GM23338 (cell line): ENCODE data around the gene PARP2. TPM values are rescaled to one million over a fixed set of nuclear protein-coding genes. Genes with fewer than 3 reads are reported as not detected.

ENCODE experiments used
- ATAC-seq: fragments of 200-7000 bp; cut with Tn5 transposase; 3 replicates; pipeline ENCODE4 v1.9.1; 2020
- DNase-seq: peaks from one replicate; pipeline ENCODE4 v3.0.0-alpha.2; 2015; ENCODE audit warnings: low spot score
- H2AFZ ChIP-seq: fragments of 200-600 bp; sonication (generic); 2 replicates; pipeline ENCODE4 v1.8.0; 2016; ENCODE audit warnings: antibody characterized with exemption, mild to moderate bottlenecking, moderate library complexity
- H3F3A ChIP-seq: fragments of 200-600 bp; sonication (generic); replicated peaks from 2 replicates; pipeline ENCODE4 v1.8.0; 2017; ENCODE audit warnings: antibody characterized with exemption, mixed run types, low read depth
- H3K27ac ChIP-seq: fragments of 200-600 bp; sonication (generic); 2 replicates; pipeline ENCODE4 v1.6.1; 2016; ENCODE audit warnings: low read depth
- H3K27me3 ChIP-seq: fragments of 200-600 bp; sonication (generic); 2 replicates; pipeline ENCODE4 v1.8.0; 2016; ENCODE audit warnings: mild to moderate bottlenecking, mixed run types, moderate library complexity; ENCODE audit not compliant: insufficient read depth
- H3K36me3 ChIP-seq: fragments of 200-600 bp; sonication (generic); 2 replicates; pipeline ENCODE4 v1.8.0; 2016; ENCODE audit warnings: mild to moderate bottlenecking; ENCODE audit not compliant: insufficient read depth
- H3K4me1 ChIP-seq: fragments of 200-600 bp; sonication (generic); 2 replicates; pipeline ENCODE4 v1.8.0; 2016; ENCODE audit warnings: mild to moderate bottlenecking, moderate library complexity; ENCODE audit not compliant: insufficient read depth
- H3K4me2 ChIP-seq: fragments of 200-600 bp; sonication (generic); 2 replicates; pipeline ENCODE4 v1.7.1; 2017; ENCODE audit warnings: mixed run types
- H3K4me3 ChIP-seq: fragments of 200-600 bp; sonication (generic); 2 replicates; pipeline ENCODE4 v1.6.1; 2016; ENCODE audit warnings: mixed run types
- H3K79me2 ChIP-seq: fragments of 200-600 bp; sonication (generic); replicated peaks from 2 replicates; pipeline ENCODE4 v1.8.0; 2017; ENCODE audit warnings: mild to moderate bottlenecking; ENCODE audit not compliant: insufficient read depth
- H3K9me2 ChIP-seq: fragments of 200-600 bp; sonication (generic); 2 replicates; pipeline ENCODE4 v1.8.0; 2017; ENCODE audit not compliant: insufficient read depth
- H4K20me1 ChIP-seq: fragments of 200-600 bp; sonication (generic); replicated peaks from 2 replicates; pipeline ENCODE4 v1.8.0; 2017; ENCODE audit warnings: mild to moderate bottlenecking; ENCODE audit not compliant: insufficient read depth
- H3K27ac Mint-ChIP-seq: 2 replicates; pipeline ENCODE4 v1.8.0; 2020; ENCODE audit warnings: inconsistent platforms, mild to moderate bottlenecking, moderate library complexity, mixed read lengths
- H3K27me3 Mint-ChIP-seq: 3 replicates; pipeline ENCODE4 v1.8.0; 2022; ENCODE audit warnings: low read depth, mild to moderate bottlenecking, moderate library complexity, mixed read lengths, inconsistent platforms; ENCODE audit not compliant: insufficient read depth, poor library complexity
- H3K36me3 Mint-ChIP-seq: 3 replicates; pipeline ENCODE4 v1.8.0; 2021; ENCODE audit warnings: low read depth, mild to moderate bottlenecking, inconsistent platforms, moderate library complexity, mixed read lengths
- H3K4me1 Mint-ChIP-seq: 3 replicates; pipeline ENCODE4 v1.8.0; 2020; ENCODE audit warnings: mild to moderate bottlenecking, inconsistent platforms, mixed read lengths
- H3K4me3 Mint-ChIP-seq: 3 replicates; pipeline ENCODE4 v1.8.0; 2021; ENCODE audit warnings: moderate library complexity, mild to moderate bottlenecking, inconsistent platforms, mixed read lengths
- H3K9me3 Mint-ChIP-seq: 3 replicates; pipeline ENCODE4 v1.8.0; 2020; ENCODE audit warnings: moderate library complexity, mild to moderate bottlenecking, inconsistent platforms, mixed read lengths
- CREB1 ChIP-seq: fragments of 250-450 bp; sonication (Bioruptor Pico); IDR thresholded peaks from 2 replicates; pipeline ENCODE4 v1.5.0; 2020; ENCODE audit warnings: low read depth, mild to moderate bottlenecking, moderate library complexity
- EZH2 ChIP-seq: fragments of 200-600 bp; sonication (generic); IDR thresholded peaks from one replicate; pipeline ENCODE4 v1.8.0; 2017; ENCODE audit warnings: antibody characterized with exemption, mild to moderate bottlenecking, low read depth; ENCODE audit not compliant: unreplicated experiment
- EZH2phosphoT487 ChIP-seq: fragments of 200-600 bp; sonication (generic); IDR thresholded peaks from one replicate; pipeline ENCODE4 v1.8.1; 2018; ENCODE audit warnings: antibody characterized with exemption; ENCODE audit not compliant: unreplicated experiment
- JUNB ChIP-seq: IDR thresholded peaks from one replicate; pipeline ENCODE4 v1.6.1; 2016; ENCODE audit warnings: antibody characterized with exemption; ENCODE audit not compliant: unreplicated experiment
- NANOG ChIP-seq: IDR thresholded peaks from 2 replicates; pipeline ENCODE4 v1.6.1; 2016; ENCODE audit warnings: antibody characterized with exemption, borderline replicate concordance
- POLR2AphosphoS5 ChIP-seq: IDR thresholded peaks from 2 replicates; pipeline ENCODE4 v1.6.1; 2016; ENCODE audit warnings: antibody characterized with exemption, low read depth
- STAT1 ChIP-seq: IDR thresholded peaks from one replicate; pipeline ENCODE4 v1.6.1; 2016; ENCODE audit warnings: antibody characterized with exemption; ENCODE audit not compliant: unreplicated experiment
- ZNF331 ChIP-seq: fragments of 250-450 bp; sonication (Bioruptor Pico); IDR thresholded peaks from 2 replicates; pipeline ENCODE4 v1.5.0; 2020; ENCODE audit warnings: low read depth, mild to moderate bottlenecking, moderate library complexity
- polyA plus RNA-seq: library from polyadenylated mRNA; unstranded; fragments of >200 nt; fragmentation: Nextera tagmentation; extraction: Ambion mirVana; gene quantifications from 2 replicates; pipeline ENCODE4 v1.2.1, GENCODE V29; 2016
- total RNA-seq: library from RNA; depleted of rRNA; stranded (reverse); fragments of >200 nt; shearing (Covaris generic); gene quantifications from 2 replicates; pipeline ENCODE4 v1.2.3, GENCODE V29; 2014
- TF ChIP-seq, protein P1 (sequence below): IDR thresholded peaks from 2 replicates; pipeline ENCODE4 v1.6.1; 2016; ENCODE audit warnings: antibody characterized with exemption
- TF ChIP-seq, protein P2 (sequence below): IDR thresholded peaks from one replicate; pipeline ENCODE4 v1.6.1; 2018; ENCODE audit warnings: antibody characterized with exemption; ENCODE audit not compliant: unreplicated experiment
- TF ChIP-seq, protein P3 (sequence below), 2 experiments: fragments of 200-600 bp in 1 of 2; sonication (generic) in 1 of 2; conservative IDR thresholded peaks; 2 replicates each; pipeline versions ENCODE4 v1.5.1 to v1.6.1; 2016 to 2017; ENCODE audit warnings: antibody characterized with exemption in 2 of 2, low read depth in 2 of 2, mild to moderate bottlenecking in 2 of 2, moderate library complexity in 1 of 2
- TF ChIP-seq, protein P4 (sequence below): fragments of 250-450 bp; sonication (Bioruptor Pico); IDR thresholded peaks from 2 replicates; pipeline ENCODE4 v1.5.0; 2020; ENCODE audit warnings: mild to moderate bottlenecking, moderate library complexity

Gene PARP2
- total and polyA plus RNA-seq, 2 experiments from 2014 or later = 27.8 to 42.7 TPM

DNA sequence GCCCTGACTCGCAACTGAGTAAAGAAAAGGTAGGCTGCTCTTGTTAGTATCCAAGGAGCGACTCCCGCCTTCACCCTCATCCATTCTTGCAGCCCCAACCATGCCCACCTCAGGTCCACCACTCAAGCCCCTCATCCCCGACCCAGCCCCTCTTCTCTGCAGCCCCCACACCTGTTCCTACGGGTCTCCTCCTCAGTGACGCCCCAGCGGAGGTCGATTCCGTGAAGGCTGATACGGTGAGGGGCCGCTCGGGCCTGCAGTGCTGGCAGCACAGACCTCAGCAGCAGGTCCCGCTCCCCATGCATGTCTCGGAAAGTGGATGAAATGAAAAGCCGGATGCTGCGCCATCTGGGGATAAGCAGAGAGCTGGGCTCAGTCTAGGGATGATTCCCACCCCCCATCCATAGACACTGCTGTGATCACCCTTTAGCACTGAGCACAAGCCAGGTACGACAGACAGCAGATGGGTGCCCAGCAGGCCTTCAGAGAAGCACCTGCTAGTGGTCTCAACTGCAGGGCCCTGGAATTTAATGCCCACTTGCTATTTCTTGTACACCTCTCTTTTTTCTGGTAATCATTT, 42.9 kb downstream of the PARP2 start:
- H3K4me1 Mint-ChIP-seq = peaks cover 6% of the 10 kb centered on the region; the same call in 2 of the 3 replicates
- Histone ChIP-seq H3K4me3 (no peak overlapping the region), H3K36me3 (0 out of 2 replicates have a peak, but pooled peaks cover 3% of the 10 kb centered on the region), H3K4me2 (no peak overlapping the region), H3K9me2 (no peaks in the 10 kb centered on the region), H3F3A (no peaks in the 10 kb centered on the region), H4K20me1 (no peaks in the 10 kb centered on the region), H2AFZ (no peak overlapping the region), H3K4me1 (no peaks in the 10 kb centered on the region), H3K79me2 (no peaks in the 10 kb centered on the region), H3K27me3 (no peaks in the 10 kb centered on the region), H3K27ac (no peak overlapping the region)
- no peak for DNase-seq
- no peak overlapping the region for H3K27ac Mint-ChIP-seq
- TF ChIP-seq POLR2AphosphoS5 = no peak
- TF ChIP-seq, protein P1, sequence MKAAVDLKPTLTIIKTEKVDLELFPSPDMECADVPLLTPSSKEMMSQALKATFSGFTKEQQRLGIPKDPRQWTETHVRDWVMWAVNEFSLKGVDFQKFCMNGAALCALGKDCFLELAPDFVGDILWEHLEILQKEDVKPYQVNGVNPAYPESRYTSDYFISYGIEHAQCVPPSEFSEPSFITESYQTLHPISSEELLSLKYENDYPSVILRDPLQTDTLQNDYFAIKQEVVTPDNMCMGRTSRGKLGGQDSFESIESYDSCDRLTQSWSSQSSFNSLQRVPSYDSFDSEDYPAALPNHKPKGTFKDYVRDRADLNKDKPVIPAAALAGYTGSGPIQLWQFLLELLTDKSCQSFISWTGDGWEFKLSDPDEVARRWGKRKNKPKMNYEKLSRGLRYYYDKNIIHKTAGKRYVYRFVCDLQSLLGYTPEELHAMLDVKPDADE = no peak
- TF ChIP-seq, protein P2, sequence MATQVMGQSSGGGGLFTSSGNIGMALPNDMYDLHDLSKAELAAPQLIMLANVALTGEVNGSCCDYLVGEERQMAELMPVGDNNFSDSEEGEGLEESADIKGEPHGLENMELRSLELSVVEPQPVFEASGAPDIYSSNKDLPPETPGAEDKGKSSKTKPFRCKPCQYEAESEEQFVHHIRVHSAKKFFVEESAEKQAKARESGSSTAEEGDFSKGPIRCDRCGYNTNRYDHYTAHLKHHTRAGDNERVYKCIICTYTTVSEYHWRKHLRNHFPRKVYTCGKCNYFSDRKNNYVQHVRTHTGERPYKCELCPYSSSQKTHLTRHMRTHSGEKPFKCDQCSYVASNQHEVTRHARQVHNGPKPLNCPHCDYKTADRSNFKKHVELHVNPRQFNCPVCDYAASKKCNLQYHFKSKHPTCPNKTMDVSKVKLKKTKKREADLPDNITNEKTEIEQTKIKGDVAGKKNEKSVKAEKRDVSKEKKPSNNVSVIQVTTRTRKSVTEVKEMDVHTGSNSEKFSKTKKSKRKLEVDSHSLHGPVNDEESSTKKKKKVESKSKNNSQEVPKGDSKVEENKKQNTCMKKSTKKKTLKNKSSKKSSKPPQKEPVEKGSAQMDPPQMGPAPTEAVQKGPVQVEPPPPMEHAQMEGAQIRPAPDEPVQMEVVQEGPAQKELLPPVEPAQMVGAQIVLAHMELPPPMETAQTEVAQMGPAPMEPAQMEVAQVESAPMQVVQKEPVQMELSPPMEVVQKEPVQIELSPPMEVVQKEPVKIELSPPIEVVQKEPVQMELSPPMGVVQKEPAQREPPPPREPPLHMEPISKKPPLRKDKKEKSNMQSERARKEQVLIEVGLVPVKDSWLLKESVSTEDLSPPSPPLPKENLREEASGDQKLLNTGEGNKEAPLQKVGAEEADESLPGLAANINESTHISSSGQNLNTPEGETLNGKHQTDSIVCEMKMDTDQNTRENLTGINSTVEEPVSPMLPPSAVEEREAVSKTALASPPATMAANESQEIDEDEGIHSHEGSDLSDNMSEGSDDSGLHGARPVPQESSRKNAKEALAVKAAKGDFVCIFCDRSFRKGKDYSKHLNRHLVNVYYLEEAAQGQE = no peak
- TF ChIP-seq NANOG = no peak
- no peak for TF ChIP-seq CREB1 (CRISPR knock-in tag)
- TF ChIP-seq EZH2 = no peak
- no peak for TF ChIP-seq JUNB
- TF ChIP-seq EZH2phosphoT487 = no peak
- no peak for TF ChIP-seq ZNF331 (CRISPR knock-in tag)
- TF ChIP-seq STAT1 = no peak
- TF ChIP-seq, protein P3, sequence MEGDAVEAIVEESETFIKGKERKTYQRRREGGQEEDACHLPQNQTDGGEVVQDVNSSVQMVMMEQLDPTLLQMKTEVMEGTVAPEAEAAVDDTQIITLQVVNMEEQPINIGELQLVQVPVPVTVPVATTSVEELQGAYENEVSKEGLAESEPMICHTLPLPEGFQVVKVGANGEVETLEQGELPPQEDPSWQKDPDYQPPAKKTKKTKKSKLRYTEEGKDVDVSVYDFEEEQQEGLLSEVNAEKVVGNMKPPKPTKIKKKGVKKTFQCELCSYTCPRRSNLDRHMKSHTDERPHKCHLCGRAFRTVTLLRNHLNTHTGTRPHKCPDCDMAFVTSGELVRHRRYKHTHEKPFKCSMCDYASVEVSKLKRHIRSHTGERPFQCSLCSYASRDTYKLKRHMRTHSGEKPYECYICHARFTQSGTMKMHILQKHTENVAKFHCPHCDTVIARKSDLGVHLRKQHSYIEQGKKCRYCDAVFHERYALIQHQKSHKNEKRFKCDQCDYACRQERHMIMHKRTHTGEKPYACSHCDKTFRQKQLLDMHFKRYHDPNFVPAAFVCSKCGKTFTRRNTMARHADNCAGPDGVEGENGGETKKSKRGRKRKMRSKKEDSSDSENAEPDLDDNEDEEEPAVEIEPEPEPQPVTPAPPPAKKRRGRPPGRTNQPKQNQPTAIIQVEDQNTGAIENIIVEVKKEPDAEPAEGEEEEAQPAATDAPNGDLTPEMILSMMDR (conservative IDR thresholded peaks at IDR 0.05; ENCODE audit: low read depth in 2 of 2) = no peak
- TF ChIP-seq, protein P4, sequence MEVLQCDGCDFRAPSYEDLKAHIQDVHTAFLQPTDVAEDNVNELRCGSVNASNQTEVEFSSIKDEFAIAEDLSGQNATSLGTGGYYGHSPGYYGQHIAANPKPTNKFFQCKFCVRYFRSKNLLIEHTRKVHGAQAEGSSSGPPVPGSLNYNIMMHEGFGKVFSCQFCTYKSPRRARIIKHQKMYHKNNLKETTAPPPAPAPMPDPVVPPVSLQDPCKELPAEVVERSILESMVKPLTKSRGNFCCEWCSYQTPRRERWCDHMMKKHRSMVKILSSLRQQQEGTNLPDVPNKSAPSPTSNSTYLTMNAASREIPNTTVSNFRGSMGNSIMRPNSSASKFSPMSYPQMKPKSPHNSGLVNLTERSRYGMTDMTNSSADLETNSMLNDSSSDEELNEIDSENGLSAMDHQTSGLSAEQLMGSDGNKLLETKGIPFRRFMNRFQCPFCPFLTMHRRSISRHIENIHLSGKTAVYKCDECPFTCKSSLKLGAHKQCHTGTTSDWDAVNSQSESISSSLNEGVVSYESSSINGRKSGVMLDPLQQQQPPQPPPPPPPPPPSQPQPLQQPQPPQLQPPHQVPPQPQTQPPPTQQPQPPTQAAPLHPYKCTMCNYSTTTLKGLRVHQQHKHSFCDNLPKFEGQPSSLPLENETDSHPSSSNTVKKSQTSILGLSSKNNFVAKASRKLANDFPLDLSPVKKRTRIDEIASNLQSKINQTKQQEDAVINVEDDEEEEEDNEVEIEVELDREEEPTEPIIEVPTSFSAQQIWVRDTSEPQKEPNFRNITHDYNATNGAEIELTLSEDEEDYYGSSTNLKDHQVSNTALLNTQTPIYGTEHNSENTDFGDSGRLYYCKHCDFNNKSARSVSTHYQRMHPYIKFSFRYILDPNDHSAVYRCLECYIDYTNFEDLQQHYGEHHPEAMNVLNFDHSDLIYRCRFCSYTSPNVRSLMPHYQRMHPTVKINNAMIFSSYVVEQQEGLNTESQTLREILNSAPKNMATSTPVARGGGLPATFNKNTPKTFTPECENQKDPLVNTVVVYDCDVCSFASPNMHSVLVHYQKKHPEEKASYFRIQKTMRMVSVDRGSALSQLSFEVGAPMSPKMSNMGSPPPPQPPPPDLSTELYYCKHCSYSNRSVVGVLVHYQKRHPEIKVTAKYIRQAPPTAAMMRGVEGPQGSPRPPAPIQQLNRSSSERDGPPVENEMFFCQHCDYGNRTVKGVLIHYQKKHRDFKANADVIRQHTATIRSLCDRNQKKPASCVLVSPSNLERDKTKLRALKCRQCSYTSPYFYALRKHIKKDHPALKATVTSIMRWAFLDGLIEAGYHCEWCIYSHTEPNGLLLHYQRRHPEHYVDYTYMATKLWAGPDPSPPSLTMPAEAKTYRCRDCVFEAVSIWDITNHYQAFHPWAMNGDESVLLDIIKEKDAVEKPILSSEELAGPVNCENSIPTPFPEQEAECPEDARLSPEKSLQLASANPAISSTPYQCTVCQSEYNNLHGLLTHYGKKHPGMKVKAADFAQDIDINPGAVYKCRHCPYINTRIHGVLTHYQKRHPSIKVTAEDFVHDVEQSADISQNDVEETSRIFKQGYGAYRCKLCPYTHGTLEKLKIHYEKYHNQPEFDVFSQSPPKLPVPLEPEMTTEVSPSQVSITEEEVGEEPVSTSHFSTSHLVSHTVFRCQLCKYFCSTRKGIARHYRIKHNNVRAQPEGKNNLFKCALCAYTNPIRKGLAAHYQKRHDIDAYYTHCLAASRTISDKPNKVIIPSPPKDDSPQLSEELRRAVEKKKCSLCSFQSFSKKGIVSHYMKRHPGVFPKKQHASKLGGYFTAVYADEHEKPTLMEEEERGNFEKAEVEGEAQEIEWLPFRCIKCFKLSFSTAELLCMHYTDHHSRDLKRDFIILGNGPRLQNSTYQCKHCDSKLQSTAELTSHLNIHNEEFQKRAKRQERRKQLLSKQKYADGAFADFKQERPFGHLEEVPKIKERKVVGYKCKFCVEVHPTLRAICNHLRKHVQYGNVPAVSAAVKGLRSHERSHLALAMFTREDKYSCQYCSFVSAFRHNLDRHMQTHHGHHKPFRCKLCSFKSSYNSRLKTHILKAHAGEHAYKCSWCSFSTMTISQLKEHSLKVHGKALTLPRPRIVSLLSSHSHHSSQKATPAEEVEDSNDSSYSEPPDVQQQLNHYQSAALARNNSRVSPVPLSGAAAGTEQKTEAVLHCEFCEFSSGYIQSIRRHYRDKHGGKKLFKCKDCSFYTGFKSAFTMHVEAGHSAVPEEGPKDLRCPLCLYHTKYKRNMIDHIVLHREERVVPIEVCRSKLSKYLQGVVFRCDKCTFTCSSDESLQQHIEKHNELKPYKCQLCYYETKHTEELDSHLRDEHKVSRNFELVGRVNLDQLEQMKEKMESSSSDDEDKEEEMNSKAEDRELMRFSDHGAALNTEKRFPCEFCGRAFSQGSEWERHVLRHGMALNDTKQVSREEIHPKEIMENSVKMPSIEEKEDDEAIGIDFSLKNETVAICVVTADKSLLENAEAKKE = no peak
- no peak for ATAC-seq
- peaks cover 57% of the 10 kb centered on the region for H3K36me3 Mint-ChIP-seq
- H3K9me3 Mint-ChIP-seq = no peaks in the 10 kb centered on the region; the same call in 2 of the 3 replicates
- peaks cover 14% of the 10 kb centered on the region for H3K27me3 Mint-ChIP-seq
- H3K4me3 Mint-ChIP-seq = no peak overlapping the region
